GM19452 (cell line): ENCODE measurements around the gene NUP93.
"Not testable (repeated sequence)": the region's sequence is repeated elsewhere in the genome, so short reads cannot be mapped to it uniquely, and the experiment has no call there.

Experiments
- ATAC-seq: cut with Tn5 transposase; IDR thresholded peaks from one replicate; pipeline ENCODE4 v1.9.1; 2021; ENCODE audit not compliant: unreplicated experiment

NUP93 gene

GRCh38 chr16:56866955-56867830 is 137.3 kb downstream of the NUP93 start:
- no peak for ATAC-seq

DNA sequence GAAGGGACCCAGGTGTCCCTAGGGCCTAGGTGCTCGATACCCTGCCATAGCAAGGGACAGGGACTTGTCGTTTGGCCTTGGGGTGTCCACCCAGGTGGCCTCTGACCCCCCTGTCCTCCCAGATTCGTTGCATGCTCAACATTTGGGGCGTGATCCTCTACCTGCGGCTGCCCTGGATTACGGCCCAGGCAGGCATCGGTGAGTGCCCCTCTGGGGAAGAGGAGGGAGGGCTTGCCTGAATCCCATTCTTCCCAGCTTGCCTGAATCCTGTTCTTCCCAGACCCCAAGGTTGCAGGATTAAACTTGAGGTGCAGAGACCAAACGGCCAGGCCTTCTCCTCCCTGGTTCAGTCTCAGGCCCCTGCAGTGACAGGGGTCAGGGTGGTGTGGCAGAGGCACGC is 138.2 kb downstream of the NUP93 start:
- ATAC-seq = no peak

DNA sequence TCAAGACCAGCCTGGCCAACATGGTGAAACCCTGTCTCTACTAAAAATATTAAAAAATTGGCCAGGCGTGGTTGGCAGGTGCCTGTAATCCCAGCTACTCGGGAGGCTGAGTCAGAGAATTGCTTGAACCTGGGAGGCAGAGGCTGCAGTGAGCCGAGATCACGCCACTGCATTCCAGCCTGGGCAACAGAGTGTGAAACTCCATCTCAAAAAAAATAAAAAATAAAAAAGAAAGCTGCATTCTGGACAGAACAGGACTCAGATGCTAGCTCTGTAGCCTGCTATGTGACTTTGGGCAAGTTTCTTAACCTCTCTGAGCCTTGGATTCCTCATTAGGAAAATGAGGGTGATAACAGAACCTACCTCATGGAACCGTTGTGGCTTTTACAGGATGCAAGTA is 138.8 kb downstream of the NUP93 start:
- not testable (repeated sequence) for ATAC-seq

DNA sequence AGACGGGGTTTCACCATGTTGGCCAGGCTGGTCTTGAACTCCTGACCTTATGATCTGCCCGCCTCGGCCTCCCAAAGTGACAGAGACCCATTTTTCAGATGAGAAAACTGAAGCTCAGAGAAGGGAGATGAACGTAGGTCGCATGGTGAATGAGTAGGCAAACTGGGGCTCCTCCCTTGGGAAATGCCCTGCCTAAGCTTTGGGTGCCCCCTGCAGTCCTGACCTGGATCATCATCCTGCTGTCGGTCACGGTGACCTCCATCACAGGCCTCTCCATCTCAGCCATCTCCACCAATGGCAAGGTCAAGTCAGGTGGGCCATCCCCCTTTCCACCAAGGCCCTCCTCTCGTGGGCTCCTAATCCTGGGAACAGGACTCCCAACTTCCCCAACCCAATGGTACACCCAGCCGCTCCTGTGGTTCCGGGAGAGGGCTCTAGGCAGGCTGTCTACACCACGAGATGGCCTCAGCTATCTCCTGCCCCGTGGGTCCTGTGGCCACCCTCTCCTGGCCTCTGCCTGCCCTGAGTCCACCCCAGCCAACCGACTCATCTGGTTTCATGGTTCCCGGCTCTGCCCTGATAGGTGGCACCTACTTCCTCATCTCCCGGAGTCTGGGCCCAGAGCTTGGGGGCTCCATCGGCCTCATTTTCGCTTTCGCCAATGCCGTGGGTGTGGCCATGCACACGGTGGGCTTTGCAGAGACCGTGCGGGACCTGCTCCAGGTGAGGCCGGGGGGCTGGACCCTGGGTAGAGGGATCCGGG is 139.8 kb downstream of the NUP93 start:
- ATAC-seq = no peak

DNA sequence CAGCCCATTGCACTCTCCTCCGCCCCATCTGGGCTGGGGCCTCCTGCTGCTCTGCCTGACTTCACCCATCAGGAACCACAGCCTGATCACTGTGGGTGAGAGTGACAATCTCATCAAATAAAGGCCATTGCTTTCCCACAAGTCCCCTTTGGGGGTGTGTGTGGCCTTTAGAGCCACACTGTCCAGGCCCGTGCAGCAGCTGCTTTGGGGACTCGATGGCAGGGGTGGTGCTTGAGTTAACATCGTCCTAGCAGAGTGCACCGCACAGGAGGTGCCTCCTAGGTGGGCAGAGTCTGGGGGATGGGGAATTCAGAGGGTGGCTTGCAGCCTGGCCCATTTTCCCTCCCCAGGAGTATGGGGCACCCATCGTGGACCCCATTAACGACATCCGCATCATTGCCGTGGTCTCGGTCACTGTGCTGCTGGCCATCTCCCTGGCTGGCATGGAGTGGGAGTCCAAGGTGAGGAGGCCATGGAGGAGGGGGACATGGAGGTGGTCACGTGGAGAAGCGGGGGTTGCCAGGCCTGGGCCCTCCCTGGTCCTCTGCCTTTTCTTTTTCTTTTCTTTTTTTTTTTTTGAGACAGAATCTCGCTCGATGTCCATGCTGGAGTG is 140.5 kb downstream of the NUP93 start:
- ATAC-seq = no peak

DNA sequence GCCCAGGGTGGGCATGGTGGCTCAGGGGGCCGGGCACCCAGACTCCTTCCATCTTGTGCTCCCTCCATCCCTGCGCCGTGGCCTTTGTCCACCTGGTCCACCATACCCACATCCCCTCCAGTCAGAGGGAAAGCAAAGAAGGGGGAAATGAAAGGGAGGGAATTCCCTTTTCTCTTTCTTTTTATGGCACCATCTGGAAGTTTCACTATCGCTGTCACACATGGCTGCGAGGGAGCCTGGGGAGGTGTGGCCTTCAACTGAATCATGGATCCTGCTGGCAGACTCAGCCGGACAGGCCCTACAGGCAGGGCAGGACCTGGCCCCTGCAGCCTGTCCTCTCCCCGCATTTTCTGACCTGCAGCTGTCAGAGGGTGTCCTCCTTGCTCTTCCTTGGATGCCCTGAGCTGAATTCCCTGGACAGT is 141.3 kb downstream of the NUP93 start:
- no peak for ATAC-seq

GRCh38 chr16:56872863-56873391 is 143.0 kb downstream of the NUP93 start:
- ATAC-seq = no peak

DNA sequence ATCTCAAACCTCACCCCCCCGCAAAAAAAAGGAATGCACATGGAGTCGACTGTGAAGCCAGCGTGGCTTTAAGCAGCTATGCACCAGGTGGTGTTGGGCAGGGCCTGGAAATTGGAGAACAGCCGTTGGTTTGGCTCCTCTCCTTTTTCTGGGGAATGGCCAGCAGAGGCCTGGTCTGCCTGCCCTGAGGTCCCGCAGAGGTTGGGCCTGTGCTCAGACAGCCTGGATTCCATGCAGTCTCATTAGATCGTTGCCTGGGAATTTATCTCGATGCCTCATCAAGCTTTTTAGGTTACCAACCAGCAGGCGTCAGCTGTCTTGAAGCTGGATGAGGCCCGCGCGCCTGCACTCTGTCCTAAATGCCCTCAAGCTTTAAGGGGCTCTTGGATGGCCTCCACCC is 144.9 kb downstream of the NUP93 start:
- no peak for ATAC-seq

DNA sequence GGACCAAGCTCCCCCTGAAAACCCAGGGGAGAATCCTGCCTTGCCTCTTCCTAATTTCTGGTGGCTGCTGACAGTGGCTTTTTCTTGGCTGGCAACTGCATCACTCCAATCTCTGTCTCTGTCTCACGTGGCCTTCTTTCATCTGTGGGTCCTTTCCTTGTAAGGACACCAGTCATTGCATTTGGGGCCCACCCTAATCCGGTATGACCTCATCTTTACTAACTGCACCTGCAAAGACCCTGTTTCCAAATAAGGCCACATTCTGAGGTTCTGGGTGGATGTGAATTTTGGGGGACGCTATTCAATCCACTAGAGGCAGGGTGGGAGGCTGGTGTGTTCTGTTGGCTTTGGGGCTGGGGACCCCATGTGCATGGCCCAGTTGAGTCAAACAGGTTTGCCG is 146.1 kb downstream of the NUP93 start:
- no peak for ATAC-seq

- ATAC-seq = no peak
These were observed 147.7 kb downstream of the NUP93 start for GRCh38 chr16:56877486-56878182.

DNA sequence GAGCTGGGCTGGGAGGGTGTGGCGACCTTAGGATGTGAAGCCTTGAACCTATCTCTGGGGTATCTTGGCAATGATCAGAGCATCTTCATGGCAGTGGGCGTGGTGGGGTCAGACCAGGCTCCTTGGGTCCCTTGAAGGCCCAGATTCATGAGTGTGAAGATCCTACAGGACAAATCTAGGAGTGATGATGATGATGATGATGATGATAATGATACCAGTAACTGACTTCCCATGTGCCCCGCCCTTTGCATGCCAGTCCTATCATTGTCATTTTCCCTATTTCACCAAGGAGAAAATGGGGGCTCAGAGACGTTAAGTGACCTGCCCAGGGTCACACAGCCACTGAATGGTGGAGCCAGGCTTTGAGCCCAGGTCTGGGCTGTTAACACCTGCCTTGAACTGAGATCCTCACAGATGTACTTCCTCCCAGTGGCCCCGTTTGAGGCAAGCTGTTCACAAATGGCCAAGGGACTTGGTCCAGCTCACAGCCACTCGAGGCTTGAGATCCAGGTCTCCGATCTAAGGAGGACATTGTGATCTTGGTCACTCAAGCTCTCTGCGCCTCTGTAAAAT is 148.4 kb downstream of the NUP93 start:
- ATAC-seq = no peak

- ATAC-seq = no peak
These were observed 149.3 kb downstream of the NUP93 start for GRCh38 chr16:56879276-56879675.

DNA sequence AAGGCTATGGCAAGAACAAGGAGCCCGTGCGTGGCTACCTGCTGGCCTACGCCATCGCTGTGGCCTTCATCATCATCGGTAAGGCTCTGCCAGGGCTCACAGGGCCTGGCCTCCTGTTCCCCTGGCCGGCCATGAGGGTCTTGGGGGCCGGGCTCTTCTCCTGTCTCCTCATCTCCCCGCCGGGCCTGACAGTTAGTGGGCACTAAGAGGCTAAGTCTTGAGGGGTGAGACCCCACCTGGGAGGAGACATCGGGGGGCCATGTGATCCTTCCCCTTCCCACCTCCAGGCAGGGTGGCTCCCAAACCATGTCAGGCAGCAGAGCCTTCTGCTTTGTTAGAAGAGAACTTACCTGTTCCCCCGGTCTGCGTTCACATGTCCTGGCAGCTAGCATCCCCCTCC is 150.2 kb downstream of the NUP93 start:
- ATAC-seq = no peak

GRCh38 chr16:56880685-56881084 is 150.8 kb downstream of the NUP93 start:
- no peak for ATAC-seq

- ATAC-seq = no peak
These were observed 152.3 kb downstream of the NUP93 start for GRCh38 chr16:56882077-56882800.

DNA sequence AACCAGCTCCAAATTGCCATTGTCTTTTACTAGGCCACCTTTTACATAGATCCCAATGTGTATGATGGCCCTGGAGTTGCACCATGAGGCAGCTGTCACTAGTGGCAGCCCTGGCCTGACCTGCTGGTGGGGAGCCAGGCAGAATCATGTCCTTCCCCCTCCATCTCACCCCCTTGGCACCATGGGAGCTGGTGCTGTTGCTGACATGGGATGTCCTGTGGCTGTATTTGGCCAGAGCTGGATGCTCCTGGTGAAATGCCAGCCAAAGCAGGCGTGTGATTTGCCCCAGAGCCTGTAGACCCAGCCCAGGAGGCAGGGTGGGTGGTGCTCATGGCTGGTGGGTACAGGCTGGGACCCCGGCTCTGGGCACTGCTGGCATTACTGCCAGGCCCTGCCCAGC is 153.7 kb downstream of the NUP93 start:
- no peak for ATAC-seq

GRCh38 chr16:56884026-56884582 is 154.2 kb downstream of the NUP93 start:
- ATAC-seq = no peak

- ATAC-seq = not testable (repeated sequence)
These were observed 155.0 kb downstream of the NUP93 start for GRCh38 chr16:56884929-56885328.

- no peak for ATAC-seq
These were observed 155.7 kb downstream of the NUP93 start for GRCh38 chr16:56885446-56886162.
